G401.6 (cell line): ENCODE data around the gene EDNRB.
"Not testable (repeated sequence)": the region's sequence is repeated elsewhere in the genome, so short reads cannot be mapped to it uniquely, and the experiment has no call there.

Source experiments
- FAIRE-seq: peaks from 2 replicates; lab custom pipeline; 2012; peaks lifted over from hg19 to GRCh38; lab: Jason Lieb, UNC

Gene EDNRB

GRCh38 chr13:77896536-77896935, 22.1 kb downstream of the EDNRB start:
- FAIRE-seq: no peak

GRCh38 chr13:77894743-77895142, 23.9 kb downstream of the EDNRB start:
- FAIRE-seq: no peak

GRCh38 chr13:77893066-77893465, 25.6 kb downstream of the EDNRB start:
- FAIRE-seq: no peak

GRCh38 chr13:77892491-77892890, 26.1 kb downstream of the EDNRB start:
- no peak for FAIRE-seq

GRCh38 chr13:77891486-77891885, 27.1 kb downstream of the EDNRB start:
- no peak for FAIRE-seq

GRCh38 chr13:77891041-77891440, 27.6 kb downstream of the EDNRB start:
- no peak for FAIRE-seq

- FAIRE-seq: no peak
These were observed 35.3 kb downstream of the EDNRB start for GRCh38 chr13:77883328-77883727.

- FAIRE-seq: no peak
These were observed 40.4 kb downstream of the EDNRB start for GRCh38 chr13:77878190-77878589.

GRCh38 chr13:77876176-77876575, 42.5 kb downstream of the EDNRB start:
- FAIRE-seq: no peak

GRCh38 chr13:77874406-77874805, 44.2 kb downstream of the EDNRB start:
- FAIRE-seq: no peak

GRCh38 chr13:77872995-77873394, 45.6 kb downstream of the EDNRB start:
- FAIRE-seq: no peak

GRCh38 chr13:77871596-77871995, 47.0 kb downstream of the EDNRB start:
- no peak for FAIRE-seq

GRCh38 chr13:77868717-77869116, 49.9 kb downstream of the EDNRB start:
- no peak for FAIRE-seq

GRCh38 chr13:77866971-77867370, 51.7 kb downstream of the EDNRB start:
- no peak for FAIRE-seq

- no peak for FAIRE-seq
These were observed 53.0 kb downstream of the EDNRB start for GRCh38 chr13:77865622-77866021.

GRCh38 chr13:77863144-77863543, 55.5 kb downstream of the EDNRB start:
- FAIRE-seq: no peak

GRCh38 chr13:77861741-77862140, 56.9 kb downstream of the EDNRB start:
- no peak for FAIRE-seq

GRCh38 chr13:77860507-77860981, 58.1 kb downstream of the EDNRB start:
- FAIRE-seq: no peak

- no peak for FAIRE-seq
These were observed 59.2 kb downstream of the EDNRB start for GRCh38 chr13:77859450-77859849.

- FAIRE-seq: no peak
These were observed 61.0 kb downstream of the EDNRB start for GRCh38 chr13:77857531-77858209.

- FAIRE-seq: no peak
These were observed 64.9 kb downstream of the EDNRB start for GRCh38 chr13:77853703-77854102.

- not testable (repeated sequence) for FAIRE-seq
These were observed 70.6 kb downstream of the EDNRB start for GRCh38 chr13:77848050-77848449.

- FAIRE-seq: no peak
These were observed 72.5 kb downstream of the EDNRB start for GRCh38 chr13:77846173-77846572.
